Measurements from ENCODE around the gene ANO6. TPM values are rescaled to one million over a fixed set of nuclear protein-coding genes. Genes with fewer than 3 reads are reported as not detected.

ANO6 gene
- total RNA-seq, 1 experiment from 2014 or later: 46.8 TPM

DNA sequence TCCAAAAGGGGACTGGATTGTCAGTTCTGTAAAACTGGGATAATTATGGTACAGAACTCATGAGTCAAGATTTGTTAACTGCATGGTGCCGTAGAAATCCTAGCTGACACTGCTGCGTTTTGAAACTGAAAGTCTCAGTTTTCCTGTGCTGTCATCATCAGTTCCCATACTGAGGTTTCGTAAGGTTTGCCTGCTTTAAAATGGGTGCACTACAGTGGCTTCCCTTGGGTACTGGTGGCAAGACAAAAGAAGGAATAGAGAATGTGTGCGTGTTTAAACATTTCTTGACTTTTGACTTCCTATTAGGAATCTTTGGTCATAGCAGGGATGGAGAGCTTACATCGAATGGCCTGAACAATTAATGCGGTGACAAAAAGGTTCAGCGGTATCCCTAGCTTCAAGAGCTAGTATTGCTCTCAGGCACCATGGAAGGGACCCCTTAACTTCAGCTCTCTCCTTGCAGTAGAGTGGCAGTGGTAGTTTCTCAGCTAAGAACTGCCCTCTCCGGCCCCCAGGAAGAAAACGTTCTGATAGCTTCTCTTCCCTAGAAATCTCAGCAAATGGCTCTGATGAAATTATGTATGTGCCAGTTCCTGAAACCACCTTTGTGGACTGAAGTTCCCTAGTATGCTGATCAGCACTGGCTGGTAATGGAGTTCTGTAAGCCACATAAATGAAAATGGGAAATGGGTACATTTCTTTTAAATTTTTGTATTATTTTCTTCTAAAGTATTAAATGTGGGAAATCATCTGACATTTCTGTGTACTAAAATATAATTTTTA lies 28.9 kb downstream of the ANO6 start (continued):
- TF ChIP-seq, protein P1, sequence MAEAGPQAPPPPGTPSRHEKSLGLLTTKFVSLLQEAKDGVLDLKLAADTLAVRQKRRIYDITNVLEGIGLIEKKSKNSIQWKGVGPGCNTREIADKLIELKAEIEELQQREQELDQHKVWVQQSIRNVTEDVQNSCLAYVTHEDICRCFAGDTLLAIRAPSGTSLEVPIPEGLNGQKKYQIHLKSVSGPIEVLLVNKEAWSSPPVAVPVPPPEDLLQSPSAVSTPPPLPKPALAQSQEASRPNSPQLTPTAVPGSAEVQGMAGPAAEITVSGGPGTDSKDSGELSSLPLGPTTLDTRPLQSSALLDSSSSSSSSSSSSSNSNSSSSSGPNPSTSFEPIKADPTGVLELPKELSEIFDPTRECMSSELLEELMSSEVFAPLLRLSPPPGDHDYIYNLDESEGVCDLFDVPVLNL (CRISPR knock-in tag; IDR thresholded peaks at IDR 0.05; ENCODE audit: borderline replicate concordance, low read depth): no peak
- TF ChIP-seq SMAD4 (CRISPR knock-in tag; IDR thresholded peaks at IDR 0.05) (no peak), NR3C1 (CRISPR knock-in tag; conservative IDR thresholded peaks at IDR 0.05; ENCODE audit: low read depth) (no peak), ZNF317 (CRISPR knock-in tag; IDR thresholded peaks at IDR 0.05; ENCODE audit: borderline replicate concordance, low read depth) (no peak), CREB1 (CRISPR knock-in tag; IDR thresholded peaks at IDR 0.05) (no peak), SP1 (CRISPR knock-in tag; conservative IDR thresholded peaks at IDR 0.05) (no peak), IRF2 (CRISPR knock-in tag; IDR thresholded peaks at IDR 0.05; ENCODE audit: borderline replicate concordance, low read depth) (no peak), KAT7 (CRISPR knock-in tag; IDR thresholded peaks at IDR 0.05; ENCODE audit: borderline replicate concordance) (no peak), TEAD1 (CRISPR knock-in tag; IDR thresholded peaks at IDR 0.05) (no peak), OVOL2 (CRISPR knock-in tag; IDR thresholded peaks at IDR 0.05; ENCODE audit: borderline replicate concordance) (no peak)
- TF ChIP-seq, protein P2, sequence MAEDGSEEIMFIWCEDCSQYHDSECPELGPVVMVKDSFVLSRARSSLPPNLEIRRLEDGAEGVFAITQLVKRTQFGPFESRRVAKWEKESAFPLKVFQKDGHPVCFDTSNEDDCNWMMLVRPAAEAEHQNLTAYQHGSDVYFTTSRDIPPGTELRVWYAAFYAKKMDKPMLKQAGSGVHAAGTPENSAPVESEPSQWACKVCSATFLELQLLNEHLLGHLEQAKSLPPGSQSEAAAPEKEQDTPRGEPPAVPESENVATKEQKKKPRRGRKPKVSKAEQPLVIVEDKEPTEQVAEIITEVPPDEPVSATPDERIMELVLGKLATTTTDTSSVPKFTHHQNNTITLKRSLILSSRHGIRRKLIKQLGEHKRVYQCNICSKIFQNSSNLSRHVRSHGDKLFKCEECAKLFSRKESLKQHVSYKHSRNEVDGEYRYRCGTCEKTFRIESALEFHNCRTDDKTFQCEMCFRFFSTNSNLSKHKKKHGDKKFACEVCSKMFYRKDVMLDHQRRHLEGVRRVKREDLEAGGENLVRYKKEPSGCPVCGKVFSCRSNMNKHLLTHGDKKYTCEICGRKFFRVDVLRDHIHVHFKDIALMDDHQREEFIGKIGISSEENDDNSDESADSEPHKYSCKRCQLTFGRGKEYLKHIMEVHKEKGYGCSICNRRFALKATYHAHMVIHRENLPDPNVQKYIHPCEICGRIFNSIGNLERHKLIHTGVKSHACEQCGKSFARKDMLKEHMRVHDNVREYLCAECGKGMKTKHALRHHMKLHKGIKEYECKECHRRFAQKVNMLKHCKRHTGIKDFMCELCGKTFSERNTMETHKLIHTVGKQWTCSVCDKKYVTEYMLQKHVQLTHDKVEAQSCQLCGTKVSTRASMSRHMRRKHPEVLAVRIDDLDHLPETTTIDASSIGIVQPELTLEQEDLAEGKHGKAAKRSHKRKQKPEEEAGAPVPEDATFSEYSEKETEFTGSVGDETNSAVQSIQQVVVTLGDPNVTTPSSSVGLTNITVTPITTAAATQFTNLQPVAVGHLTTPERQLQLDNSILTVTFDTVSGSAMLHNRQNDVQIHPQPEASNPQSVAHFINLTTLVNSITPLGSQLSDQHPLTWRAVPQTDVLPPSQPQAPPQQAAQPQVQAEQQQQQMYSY (CRISPR knock-in tag; IDR thresholded peaks at IDR 0.05): no peak
- TF ChIP-seq, protein P3, sequence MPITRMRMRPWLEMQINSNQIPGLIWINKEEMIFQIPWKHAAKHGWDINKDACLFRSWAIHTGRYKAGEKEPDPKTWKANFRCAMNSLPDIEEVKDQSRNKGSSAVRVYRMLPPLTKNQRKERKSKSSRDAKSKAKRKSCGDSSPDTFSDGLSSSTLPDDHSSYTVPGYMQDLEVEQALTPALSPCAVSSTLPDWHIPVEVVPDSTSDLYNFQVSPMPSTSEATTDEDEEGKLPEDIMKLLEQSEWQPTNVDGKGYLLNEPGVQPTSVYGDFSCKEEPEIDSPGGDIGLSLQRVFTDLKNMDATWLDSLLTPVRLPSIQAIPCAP (CRISPR knock-in tag; IDR thresholded peaks at IDR 0.05): no peak
- TF ChIP-seq, protein P4, sequence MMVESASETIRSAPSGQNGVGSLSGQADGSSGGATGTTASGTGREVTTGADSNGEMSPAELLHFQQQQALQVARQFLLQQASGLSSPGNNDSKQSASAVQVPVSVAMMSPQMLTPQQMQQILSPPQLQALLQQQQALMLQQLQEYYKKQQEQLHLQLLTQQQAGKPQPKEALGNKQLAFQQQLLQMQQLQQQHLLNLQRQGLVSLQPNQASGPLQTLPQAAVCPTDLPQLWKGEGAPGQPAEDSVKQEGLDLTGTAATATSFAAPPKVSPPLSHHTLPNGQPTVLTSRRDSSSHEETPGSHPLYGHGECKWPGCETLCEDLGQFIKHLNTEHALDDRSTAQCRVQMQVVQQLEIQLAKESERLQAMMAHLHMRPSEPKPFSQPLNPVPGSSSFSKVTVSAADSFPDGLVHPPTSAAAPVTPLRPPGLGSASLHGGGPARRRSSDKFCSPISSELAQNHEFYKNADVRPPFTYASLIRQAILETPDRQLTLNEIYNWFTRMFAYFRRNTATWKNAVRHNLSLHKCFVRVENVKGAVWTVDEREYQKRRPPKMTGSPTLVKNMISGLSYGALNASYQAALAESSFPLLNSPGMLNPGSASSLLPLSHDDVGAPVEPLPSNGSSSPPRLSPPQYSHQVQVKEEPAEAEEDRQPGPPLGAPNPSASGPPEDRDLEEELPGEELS (CRISPR knock-in tag; IDR thresholded peaks at IDR 0.05): no peak

DNA sequence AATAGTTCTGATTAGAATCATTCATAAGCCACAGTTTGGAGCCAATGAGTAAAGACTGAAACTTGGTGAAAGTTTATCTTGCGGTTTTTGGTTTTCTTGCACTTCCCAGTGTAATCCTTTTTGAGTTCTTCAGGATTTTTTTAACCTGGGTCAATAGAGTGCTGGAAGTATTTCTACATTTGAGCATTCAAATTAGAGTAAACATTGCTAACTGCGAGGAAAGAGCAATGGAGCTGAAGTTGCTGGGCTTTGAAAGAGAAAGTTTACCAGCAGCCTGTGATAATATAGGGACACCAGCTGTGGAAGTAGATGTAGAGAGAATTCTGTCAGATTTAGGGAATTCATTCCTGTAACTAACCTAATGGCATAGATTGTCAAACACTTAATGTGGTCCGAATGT lies 30.3 kb downstream of the ANO6 start:
- H3K27me3 Mint-ChIP-seq (ENCODE audit: low read depth): no peaks in the 10 kb centered on the region
- DNase-seq (ENCODE audit: low spot score) (no peak), ATAC-seq (no peak)
- CTCF ChIA-PET: interaction anchor here (2.5 kb wide), 1 partner anchor 29 kb away, joined by 9 read pairs; no protein-coding TSS in a partner anchor
- H3K9me3 Mint-ChIP-seq: peaks cover 3% of the 10 kb centered on the region
- no peak overlapping the region; the same call in 1 of the 2 replicates for H3K27ac Mint-ChIP-seq
- POLR2A ChIA-PET: no interaction called here
- peaks cover 11% of the 10 kb centered on the region for H3K36me3 Mint-ChIP-seq
- H3K4me3 Mint-ChIP-seq: no peak overlapping the region
- peaks cover 49% of the 10 kb centered on the region for H3K4me1 Mint-ChIP-seq
- TF ChIP-seq SMAD4 (CRISPR knock-in tag; IDR thresholded peaks at IDR 0.05): no peak
- TF ChIP-seq, protein P5, sequence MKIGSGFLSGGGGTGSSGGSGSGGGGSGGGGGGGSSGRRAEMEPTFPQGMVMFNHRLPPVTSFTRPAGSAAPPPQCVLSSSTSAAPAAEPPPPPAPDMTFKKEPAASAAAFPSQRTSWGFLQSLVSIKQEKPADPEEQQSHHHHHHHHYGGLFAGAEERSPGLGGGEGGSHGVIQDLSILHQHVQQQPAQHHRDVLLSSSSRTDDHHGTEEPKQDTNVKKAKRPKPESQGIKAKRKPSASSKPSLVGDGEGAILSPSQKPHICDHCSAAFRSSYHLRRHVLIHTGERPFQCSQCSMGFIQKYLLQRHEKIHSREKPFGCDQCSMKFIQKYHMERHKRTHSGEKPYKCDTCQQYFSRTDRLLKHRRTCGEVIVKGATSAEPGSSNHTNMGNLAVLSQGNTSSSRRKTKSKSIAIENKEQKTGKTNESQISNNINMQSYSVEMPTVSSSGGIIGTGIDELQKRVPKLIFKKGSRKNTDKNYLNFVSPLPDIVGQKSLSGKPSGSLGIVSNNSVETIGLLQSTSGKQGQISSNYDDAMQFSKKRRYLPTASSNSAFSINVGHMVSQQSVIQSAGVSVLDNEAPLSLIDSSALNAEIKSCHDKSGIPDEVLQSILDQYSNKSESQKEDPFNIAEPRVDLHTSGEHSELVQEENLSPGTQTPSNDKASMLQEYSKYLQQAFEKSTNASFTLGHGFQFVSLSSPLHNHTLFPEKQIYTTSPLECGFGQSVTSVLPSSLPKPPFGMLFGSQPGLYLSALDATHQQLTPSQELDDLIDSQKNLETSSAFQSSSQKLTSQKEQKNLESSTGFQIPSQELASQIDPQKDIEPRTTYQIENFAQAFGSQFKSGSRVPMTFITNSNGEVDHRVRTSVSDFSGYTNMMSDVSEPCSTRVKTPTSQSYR (CRISPR knock-in tag; IDR thresholded peaks at IDR 0.05): no peak
- TF ChIP-seq ZNF219 (CRISPR knock-in tag; IDR thresholded peaks at IDR 0.05; ENCODE audit: borderline replicate concordance): no peak
- TF ChIP-seq GTF2I (CRISPR knock-in tag; conservative IDR thresholded peaks at IDR 0.05): no peak
- TF ChIP-seq MXD4 (CRISPR knock-in tag; IDR thresholded peaks at IDR 0.05; ENCODE audit: borderline replicate concordance): no peak
- TF ChIP-seq RELA (CRISPR knock-in tag; IDR thresholded peaks at IDR 0.05; ENCODE audit: borderline replicate concordance): no peak
- TF ChIP-seq, protein P6, sequence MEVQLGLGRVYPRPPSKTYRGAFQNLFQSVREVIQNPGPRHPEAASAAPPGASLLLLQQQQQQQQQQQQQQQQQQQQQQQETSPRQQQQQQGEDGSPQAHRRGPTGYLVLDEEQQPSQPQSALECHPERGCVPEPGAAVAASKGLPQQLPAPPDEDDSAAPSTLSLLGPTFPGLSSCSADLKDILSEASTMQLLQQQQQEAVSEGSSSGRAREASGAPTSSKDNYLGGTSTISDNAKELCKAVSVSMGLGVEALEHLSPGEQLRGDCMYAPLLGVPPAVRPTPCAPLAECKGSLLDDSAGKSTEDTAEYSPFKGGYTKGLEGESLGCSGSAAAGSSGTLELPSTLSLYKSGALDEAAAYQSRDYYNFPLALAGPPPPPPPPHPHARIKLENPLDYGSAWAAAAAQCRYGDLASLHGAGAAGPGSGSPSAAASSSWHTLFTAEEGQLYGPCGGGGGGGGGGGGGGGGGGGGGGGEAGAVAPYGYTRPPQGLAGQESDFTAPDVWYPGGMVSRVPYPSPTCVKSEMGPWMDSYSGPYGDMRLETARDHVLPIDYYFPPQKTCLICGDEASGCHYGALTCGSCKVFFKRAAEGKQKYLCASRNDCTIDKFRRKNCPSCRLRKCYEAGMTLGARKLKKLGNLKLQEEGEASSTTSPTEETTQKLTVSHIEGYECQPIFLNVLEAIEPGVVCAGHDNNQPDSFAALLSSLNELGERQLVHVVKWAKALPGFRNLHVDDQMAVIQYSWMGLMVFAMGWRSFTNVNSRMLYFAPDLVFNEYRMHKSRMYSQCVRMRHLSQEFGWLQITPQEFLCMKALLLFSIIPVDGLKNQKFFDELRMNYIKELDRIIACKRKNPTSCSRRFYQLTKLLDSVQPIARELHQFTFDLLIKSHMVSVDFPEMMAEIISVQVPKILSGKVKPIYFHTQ (CRISPR knock-in tag; IDR thresholded peaks at IDR 0.05): no peak
- TF ChIP-seq RORB (CRISPR knock-in tag; IDR thresholded peaks at IDR 0.05): no peak
- TF ChIP-seq SMAD3 (CRISPR knock-in tag; IDR thresholded peaks at IDR 0.05; ENCODE audit: borderline replicate concordance): no peak
- TF ChIP-seq, protein P3 (CRISPR knock-in tag; IDR thresholded peaks at IDR 0.05): no peak

Measured in WTC11 (cell line).